ENCODE results near the gene GAL3ST2.
"Not testable (repeated sequence)": the region's sequence is repeated elsewhere in the genome, so short reads cannot be mapped to it uniquely, and the experiment has no call there.

GAL3ST2 gene

GRCh38 chr2:241795021-241795999 is 18.7 kb downstream of the GAL3ST2 start:
- DNase-seq (ENCODE audit: low spot score), result no peak

- DNase-seq (ENCODE audit: low spot score), result no peak
Measured at GRCh38 chr2:241796209-241796608, 19.6 kb downstream of the GAL3ST2 start.

GRCh38 chr2:241796610-241797138 is 20.1 kb downstream of the GAL3ST2 start:
- DNase-seq (ENCODE audit: low spot score), result no peak

GRCh38 chr2:241797441-241798080 is 20.9 kb downstream of the GAL3ST2 start:
- DNase-seq (ENCODE audit: low spot score), result peak; percentile 27

- DNase-seq (ENCODE audit: low spot score), result peak; percentile 61
Measured at GRCh38 chr2:241798081-241798630, 21.5 kb downstream of the GAL3ST2 start.

- DNase-seq (ENCODE audit: low spot score), result no peak
Measured at GRCh38 chr2:241798631-241799521, 22.3 kb downstream of the GAL3ST2 start.

- no peak for DNase-seq (ENCODE audit: low spot score)
Measured at GRCh38 chr2:241799522-241800197, 23.0 kb downstream of the GAL3ST2 start.

GRCh38 chr2:241800198-241800903 is 23.7 kb downstream of the GAL3ST2 start:
- not testable (repeated sequence) for DNase-seq (ENCODE audit: low spot score)

- no peak for DNase-seq (ENCODE audit: low spot score)
Measured at GRCh38 chr2:241801611-241802420, 25.2 kb downstream of the GAL3ST2 start.

- no peak for DNase-seq (ENCODE audit: low spot score)
Measured at GRCh38 chr2:241802421-241803318, 26.0 kb downstream of the GAL3ST2 start.

- peak; percentile 57 for DNase-seq (ENCODE audit: low spot score)
Measured at GRCh38 chr2:241803387-241804325, 27.0 kb downstream of the GAL3ST2 start.

GRCh38 chr2:241804326-241805229 is 28.0 kb downstream of the GAL3ST2 start:
- peak; percentile 22 for DNase-seq (ENCODE audit: low spot score)

GRCh38 chr2:241806217-241806616 is 29.6 kb downstream of the GAL3ST2 start:
- DNase-seq (ENCODE audit: low spot score), result not testable (repeated sequence)

- DNase-seq (ENCODE audit: low spot score), result no peak
Measured at GRCh38 chr2:241808051-241808720, 31.6 kb downstream of the GAL3ST2 start.

GRCh38 chr2:241808721-241809382 is 32.2 kb downstream of the GAL3ST2 start, which contains the start of gene NEU4:
NEU4 (plus strand) TSS chr2:241809193; CDS start chr2:241814485, 5,292 bp downstream.
- no peak for DNase-seq (ENCODE audit: low spot score)

All from cerebellar cortex (tissue), 1 donor.